Measurements from ENCODE around the gene MTERF4.

The MTERF4 gene

GRCh38 chr2:241088376-241088775 is 13.7 kb downstream of the MTERF4 start:
- DNase-seq (ENCODE audit: low spot score): no peak

DNA sequence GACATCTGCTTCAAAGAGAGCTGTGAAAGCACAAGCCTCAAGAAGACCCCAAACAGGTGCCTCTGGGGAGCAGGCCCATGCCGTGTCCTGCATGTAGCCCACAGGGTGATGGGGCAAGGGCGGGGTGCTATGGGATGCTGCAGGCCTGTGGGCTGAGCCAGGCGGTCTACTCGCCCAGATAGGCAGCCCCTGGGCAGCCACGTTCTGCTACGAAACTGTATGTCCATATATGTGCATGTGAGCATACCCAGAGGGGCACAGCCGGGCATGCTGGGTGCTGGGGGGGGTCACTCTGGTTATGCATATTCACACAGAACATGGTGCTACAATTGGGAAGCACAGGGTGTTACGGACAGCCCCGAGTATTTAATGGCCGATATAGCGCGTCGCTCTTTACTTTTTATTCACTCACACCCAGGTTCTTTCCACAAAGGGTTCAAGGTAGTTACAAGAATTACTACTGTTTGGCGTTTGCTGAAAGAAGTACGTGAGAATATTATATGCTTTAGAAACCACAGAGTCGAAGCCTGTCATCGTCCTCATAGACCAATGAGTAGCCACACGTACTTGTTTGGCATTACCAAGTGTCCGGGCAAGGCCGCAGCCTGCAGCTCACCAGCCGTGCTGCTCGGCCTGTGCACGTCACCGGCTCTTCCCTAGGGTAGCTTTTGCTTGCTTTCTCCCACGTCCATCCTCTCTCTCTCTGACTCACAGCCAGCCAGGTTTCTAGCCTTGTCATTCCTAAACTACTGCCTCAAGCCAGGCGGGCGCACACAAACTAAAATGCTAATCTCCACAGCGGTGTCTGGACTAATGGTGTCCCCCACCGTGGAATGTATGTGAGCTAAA is 14.4 kb downstream of the MTERF4 start:
- no peak for DNase-seq (ENCODE audit: low spot score)

- DNase-seq (ENCODE audit: low spot score): no peak
Measured at GRCh38 chr2:241084856-241085444, 17.1 kb downstream of the MTERF4 start.

- no peak for DNase-seq (ENCODE audit: low spot score)
Measured at GRCh38 chr2:241083091-241083415, 19.0 kb downstream of the MTERF4 start.

DNA sequence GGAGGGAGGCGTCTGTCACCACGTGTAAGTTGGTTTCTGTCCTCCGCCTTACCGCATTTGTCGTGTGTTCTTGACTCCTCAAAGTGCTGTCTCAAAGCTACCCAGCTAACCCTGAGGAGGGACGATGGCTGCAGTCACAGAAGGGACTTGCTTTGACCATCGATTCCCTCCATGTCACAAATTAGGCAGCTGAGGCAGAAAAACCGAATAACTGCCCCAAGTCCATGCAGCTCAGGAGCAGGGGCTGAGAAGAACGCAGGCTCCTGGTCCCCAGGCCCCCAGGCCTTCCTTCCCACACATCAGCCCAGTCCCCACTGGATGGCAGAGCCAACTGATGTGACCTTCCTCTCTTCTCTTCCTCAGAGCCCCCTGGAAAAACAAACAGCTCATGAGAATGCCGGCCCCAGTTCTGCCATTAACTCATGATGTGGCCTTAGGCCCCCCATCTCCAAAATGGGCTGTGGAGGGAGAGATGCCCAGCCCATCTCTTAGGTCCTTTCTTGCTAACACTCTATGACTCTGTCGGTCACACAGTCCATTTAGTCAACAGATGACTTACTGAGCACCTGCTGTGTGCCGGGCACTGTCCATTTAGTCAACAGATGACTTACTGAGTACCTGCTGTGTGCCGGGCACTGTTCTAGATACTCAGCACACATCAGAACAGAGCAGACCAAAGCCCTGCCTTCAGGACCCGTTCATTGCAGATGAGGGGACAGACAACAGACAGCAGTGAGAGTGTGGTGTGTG is 19.6 kb downstream of the MTERF4 start:
- DNase-seq (ENCODE audit: low spot score): peak; percentile 91

- no peak for DNase-seq (ENCODE audit: low spot score)
Measured at GRCh38 chr2:241081643-241082340, 20.3 kb downstream of the MTERF4 start.

DNA sequence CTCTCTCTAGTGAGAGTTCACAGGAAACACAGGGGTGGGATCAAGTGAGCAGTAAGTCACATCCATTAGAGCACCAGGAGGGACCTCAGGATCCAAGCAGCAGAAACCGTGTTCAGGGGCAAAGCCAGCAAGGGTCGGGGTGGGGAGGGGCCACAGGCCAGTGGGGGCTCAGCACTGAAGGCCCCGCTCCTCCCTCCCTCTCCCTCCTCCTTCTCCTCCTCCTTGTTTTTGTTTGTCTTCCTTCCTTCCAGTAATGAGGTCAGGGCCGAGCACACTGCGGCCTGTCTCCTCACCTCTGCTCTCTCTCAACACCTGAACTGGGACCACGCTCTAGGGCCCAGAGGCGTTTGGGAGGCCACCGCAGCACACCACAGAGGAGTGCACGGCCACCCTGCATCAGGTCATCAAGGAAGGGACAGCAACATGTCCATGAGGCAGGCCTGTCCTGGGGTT is 20.9 kb downstream of the MTERF4 start:
- DNase-seq (ENCODE audit: low spot score): peak; percentile 22

- peak; percentile 31 for DNase-seq (ENCODE audit: low spot score)
Measured at GRCh38 chr2:241080405-241081189, 21.5 kb downstream of the MTERF4 start.

DNA sequence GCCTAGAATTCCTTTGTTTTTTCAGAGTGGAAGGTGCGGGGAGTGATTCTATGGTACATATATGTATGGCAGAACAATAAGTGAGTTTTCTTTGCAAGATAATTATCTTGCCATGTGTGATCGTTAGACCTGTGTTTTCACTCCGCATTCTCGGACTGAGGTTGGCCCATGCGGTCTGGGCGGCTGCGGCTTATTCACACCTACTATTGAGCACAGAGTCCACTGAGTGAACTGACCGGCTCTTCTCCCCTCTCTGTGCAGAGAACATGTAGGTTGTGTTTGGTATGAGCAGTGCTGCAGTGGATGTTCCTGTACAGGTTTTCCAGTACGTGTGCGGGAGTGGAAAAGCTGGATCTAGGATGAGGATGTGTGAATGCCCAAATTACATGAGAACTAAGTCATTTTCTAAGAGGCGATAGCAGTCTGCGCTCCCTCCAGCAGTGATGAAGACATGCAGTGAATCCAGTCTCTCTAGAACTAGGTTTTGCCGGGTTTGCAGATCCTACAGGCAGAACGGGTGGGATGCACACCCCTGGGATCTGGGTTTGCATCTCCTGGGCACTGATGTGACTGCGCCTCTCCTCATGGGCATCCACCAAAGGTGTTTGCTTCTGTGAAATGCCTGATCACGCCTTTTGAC is 27.1 kb downstream of the MTERF4 start:
- DNase-seq (ENCODE audit: low spot score): no peak

GRCh38 chr2:241074065-241074818 is 27.8 kb downstream of the MTERF4 start:
- no peak for DNase-seq (ENCODE audit: low spot score)

GRCh38 chr2:241073166-241074064 is 28.7 kb downstream of the MTERF4 start:
- no peak for DNase-seq (ENCODE audit: low spot score)

DNA sequence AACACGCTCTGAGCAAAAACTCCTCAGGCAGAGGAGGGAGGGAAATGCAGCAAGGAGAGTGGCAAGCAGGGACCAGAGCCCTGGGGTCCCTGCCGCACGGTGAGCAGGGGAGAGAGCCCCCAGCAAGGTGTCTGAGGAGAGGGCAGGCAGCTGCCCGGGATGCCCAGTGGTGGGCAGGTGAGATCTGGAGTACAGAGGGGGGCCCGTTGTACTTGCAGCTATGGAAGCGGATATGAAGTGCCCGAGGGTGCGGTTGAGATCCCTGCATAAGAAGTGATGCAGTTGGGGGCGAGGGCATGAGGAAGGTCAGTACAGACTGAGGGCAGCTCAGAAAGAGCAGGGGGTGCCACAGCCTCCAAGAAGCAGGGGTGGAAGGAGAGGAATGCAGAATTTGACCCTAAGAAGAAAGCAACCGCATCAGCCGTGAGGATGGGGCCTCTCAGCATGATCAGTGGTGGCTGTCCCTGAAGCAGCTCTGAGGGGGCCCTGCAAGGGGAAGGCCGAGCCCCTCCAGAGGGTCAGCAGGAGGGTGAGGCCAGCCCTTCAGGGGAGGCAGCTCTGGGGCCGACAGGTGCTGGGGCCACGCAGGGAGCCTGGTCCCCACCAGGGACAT is 29.4 kb downstream of the MTERF4 start:
- DNase-seq (ENCODE audit: low spot score): no peak

- DNase-seq (ENCODE audit: low spot score): no peak
Measured at GRCh38 chr2:241072151-241072550, 29.9 kb downstream of the MTERF4 start.

DNA sequence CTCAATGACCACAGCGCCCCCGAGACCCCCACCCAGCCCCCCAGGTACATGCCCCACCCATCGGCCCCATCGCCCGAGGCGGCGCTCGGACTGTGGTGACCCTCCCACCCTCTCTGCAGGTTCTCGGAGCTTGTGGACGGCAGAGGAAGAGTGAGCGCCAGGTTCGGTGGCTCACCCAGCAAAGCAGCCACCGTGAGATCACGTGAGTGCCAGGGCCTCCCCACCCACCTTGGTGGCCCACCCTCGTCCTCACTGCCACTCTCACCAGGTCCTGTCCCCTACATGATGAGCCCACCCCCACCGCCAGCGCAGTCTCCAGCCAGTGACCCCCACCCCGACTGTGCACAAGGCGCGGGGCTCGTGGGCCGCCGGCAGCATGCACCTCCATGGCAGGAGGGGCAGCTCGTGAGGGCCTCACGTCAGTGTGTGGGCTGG is 30.4 kb downstream of the MTERF4 start:
- no peak for DNase-seq (ENCODE audit: low spot score)

GRCh38 chr2:241070811-241071676 is 31.0 kb downstream of the MTERF4 start:
- DNase-seq (ENCODE audit: low spot score): no peak

DNA sequence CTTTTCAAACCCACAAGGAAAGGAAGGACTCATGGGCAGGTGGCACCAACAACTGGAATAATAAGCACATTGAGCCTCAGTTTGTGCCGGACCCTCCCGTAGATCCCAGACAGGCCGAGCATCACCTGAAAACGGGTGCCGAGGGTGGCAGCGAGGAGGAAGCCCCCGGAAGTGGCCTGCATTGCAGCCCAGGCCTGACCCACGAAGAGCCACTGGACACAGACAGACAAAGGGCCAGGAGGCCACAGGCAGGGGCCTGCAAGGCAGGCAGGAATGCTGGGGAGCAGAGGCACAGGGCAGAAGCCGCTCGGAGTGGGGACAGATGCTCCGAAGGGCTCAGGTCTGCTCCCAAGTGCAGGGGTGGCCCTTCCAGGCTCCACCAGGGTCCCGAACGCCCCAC is 31.7 kb downstream of the MTERF4 start:
- DNase-seq (ENCODE audit: low spot score): no peak

GRCh38 chr2:241069821-241070281 is 32.2 kb downstream of the MTERF4 start:
- peak; percentile 25 for DNase-seq (ENCODE audit: low spot score)
